Measurements from ENCODE around the gene MOCS1.

DNA sequence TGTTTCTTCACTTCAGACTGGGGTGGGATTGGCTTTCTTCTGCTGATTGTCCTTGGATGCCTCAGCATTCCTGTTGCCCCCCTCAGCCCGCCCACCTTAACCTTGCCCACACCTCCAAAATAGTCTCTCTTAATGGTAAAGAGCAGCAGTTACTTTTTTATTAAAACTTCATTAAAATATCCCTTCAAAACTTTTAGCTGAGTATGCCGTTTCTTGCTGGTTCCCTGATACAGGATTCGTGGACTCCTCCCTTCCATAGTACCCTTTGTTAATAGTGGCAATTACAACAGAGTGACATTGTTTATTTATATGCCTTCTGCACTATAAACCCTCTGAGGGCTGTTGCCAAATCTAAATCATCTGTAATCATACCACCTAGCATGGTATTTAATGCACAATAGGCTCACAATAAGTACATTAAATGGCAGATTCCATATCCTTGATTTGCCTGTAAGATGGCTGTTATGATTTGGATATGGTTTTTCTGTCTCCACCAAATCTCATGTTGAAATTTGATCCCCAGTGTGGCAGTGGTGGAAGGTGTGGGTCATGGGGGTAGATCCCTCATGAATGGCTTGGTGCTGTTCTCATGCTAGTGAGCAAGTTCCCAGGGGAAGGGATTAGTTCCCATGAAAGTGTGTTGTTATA lies 3.5 kb upstream of the MOCS1 start:
- TF ChIP-seq, protein P1, sequence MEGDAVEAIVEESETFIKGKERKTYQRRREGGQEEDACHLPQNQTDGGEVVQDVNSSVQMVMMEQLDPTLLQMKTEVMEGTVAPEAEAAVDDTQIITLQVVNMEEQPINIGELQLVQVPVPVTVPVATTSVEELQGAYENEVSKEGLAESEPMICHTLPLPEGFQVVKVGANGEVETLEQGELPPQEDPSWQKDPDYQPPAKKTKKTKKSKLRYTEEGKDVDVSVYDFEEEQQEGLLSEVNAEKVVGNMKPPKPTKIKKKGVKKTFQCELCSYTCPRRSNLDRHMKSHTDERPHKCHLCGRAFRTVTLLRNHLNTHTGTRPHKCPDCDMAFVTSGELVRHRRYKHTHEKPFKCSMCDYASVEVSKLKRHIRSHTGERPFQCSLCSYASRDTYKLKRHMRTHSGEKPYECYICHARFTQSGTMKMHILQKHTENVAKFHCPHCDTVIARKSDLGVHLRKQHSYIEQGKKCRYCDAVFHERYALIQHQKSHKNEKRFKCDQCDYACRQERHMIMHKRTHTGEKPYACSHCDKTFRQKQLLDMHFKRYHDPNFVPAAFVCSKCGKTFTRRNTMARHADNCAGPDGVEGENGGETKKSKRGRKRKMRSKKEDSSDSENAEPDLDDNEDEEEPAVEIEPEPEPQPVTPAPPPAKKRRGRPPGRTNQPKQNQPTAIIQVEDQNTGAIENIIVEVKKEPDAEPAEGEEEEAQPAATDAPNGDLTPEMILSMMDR (conservative IDR thresholded peaks at IDR 0.05; ENCODE audit: low read depth in 2 of 2): no peak
- TF ChIP-seq EZH2 (IDR thresholded peaks at IDR 0.05; ENCODE audit: low read depth, unreplicated experiment) (no peak), POLR2AphosphoS5 (IDR thresholded peaks at IDR 0.05; ENCODE audit: low read depth) (no peak), JUNB (IDR thresholded peaks at IDR 0.05; ENCODE audit: unreplicated experiment) (no peak), ZNF331 (CRISPR knock-in tag; IDR thresholded peaks at IDR 0.05; ENCODE audit: low read depth) (no peak), NANOG (IDR thresholded peaks at IDR 0.05; ENCODE audit: borderline replicate concordance) (no peak), EZH2phosphoT487 (IDR thresholded peaks at IDR 0.05; ENCODE audit: unreplicated experiment) (no peak), CREB1 (CRISPR knock-in tag; IDR thresholded peaks at IDR 0.05; ENCODE audit: low read depth) (no peak)
- TF ChIP-seq, protein P2, sequence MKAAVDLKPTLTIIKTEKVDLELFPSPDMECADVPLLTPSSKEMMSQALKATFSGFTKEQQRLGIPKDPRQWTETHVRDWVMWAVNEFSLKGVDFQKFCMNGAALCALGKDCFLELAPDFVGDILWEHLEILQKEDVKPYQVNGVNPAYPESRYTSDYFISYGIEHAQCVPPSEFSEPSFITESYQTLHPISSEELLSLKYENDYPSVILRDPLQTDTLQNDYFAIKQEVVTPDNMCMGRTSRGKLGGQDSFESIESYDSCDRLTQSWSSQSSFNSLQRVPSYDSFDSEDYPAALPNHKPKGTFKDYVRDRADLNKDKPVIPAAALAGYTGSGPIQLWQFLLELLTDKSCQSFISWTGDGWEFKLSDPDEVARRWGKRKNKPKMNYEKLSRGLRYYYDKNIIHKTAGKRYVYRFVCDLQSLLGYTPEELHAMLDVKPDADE (IDR thresholded peaks at IDR 0.05): no peak
- TF ChIP-seq, protein P3, sequence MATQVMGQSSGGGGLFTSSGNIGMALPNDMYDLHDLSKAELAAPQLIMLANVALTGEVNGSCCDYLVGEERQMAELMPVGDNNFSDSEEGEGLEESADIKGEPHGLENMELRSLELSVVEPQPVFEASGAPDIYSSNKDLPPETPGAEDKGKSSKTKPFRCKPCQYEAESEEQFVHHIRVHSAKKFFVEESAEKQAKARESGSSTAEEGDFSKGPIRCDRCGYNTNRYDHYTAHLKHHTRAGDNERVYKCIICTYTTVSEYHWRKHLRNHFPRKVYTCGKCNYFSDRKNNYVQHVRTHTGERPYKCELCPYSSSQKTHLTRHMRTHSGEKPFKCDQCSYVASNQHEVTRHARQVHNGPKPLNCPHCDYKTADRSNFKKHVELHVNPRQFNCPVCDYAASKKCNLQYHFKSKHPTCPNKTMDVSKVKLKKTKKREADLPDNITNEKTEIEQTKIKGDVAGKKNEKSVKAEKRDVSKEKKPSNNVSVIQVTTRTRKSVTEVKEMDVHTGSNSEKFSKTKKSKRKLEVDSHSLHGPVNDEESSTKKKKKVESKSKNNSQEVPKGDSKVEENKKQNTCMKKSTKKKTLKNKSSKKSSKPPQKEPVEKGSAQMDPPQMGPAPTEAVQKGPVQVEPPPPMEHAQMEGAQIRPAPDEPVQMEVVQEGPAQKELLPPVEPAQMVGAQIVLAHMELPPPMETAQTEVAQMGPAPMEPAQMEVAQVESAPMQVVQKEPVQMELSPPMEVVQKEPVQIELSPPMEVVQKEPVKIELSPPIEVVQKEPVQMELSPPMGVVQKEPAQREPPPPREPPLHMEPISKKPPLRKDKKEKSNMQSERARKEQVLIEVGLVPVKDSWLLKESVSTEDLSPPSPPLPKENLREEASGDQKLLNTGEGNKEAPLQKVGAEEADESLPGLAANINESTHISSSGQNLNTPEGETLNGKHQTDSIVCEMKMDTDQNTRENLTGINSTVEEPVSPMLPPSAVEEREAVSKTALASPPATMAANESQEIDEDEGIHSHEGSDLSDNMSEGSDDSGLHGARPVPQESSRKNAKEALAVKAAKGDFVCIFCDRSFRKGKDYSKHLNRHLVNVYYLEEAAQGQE (IDR thresholded peaks at IDR 0.05; ENCODE audit: unreplicated experiment): no peak
- TF ChIP-seq, protein P4, sequence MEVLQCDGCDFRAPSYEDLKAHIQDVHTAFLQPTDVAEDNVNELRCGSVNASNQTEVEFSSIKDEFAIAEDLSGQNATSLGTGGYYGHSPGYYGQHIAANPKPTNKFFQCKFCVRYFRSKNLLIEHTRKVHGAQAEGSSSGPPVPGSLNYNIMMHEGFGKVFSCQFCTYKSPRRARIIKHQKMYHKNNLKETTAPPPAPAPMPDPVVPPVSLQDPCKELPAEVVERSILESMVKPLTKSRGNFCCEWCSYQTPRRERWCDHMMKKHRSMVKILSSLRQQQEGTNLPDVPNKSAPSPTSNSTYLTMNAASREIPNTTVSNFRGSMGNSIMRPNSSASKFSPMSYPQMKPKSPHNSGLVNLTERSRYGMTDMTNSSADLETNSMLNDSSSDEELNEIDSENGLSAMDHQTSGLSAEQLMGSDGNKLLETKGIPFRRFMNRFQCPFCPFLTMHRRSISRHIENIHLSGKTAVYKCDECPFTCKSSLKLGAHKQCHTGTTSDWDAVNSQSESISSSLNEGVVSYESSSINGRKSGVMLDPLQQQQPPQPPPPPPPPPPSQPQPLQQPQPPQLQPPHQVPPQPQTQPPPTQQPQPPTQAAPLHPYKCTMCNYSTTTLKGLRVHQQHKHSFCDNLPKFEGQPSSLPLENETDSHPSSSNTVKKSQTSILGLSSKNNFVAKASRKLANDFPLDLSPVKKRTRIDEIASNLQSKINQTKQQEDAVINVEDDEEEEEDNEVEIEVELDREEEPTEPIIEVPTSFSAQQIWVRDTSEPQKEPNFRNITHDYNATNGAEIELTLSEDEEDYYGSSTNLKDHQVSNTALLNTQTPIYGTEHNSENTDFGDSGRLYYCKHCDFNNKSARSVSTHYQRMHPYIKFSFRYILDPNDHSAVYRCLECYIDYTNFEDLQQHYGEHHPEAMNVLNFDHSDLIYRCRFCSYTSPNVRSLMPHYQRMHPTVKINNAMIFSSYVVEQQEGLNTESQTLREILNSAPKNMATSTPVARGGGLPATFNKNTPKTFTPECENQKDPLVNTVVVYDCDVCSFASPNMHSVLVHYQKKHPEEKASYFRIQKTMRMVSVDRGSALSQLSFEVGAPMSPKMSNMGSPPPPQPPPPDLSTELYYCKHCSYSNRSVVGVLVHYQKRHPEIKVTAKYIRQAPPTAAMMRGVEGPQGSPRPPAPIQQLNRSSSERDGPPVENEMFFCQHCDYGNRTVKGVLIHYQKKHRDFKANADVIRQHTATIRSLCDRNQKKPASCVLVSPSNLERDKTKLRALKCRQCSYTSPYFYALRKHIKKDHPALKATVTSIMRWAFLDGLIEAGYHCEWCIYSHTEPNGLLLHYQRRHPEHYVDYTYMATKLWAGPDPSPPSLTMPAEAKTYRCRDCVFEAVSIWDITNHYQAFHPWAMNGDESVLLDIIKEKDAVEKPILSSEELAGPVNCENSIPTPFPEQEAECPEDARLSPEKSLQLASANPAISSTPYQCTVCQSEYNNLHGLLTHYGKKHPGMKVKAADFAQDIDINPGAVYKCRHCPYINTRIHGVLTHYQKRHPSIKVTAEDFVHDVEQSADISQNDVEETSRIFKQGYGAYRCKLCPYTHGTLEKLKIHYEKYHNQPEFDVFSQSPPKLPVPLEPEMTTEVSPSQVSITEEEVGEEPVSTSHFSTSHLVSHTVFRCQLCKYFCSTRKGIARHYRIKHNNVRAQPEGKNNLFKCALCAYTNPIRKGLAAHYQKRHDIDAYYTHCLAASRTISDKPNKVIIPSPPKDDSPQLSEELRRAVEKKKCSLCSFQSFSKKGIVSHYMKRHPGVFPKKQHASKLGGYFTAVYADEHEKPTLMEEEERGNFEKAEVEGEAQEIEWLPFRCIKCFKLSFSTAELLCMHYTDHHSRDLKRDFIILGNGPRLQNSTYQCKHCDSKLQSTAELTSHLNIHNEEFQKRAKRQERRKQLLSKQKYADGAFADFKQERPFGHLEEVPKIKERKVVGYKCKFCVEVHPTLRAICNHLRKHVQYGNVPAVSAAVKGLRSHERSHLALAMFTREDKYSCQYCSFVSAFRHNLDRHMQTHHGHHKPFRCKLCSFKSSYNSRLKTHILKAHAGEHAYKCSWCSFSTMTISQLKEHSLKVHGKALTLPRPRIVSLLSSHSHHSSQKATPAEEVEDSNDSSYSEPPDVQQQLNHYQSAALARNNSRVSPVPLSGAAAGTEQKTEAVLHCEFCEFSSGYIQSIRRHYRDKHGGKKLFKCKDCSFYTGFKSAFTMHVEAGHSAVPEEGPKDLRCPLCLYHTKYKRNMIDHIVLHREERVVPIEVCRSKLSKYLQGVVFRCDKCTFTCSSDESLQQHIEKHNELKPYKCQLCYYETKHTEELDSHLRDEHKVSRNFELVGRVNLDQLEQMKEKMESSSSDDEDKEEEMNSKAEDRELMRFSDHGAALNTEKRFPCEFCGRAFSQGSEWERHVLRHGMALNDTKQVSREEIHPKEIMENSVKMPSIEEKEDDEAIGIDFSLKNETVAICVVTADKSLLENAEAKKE (CRISPR knock-in tag; IDR thresholded peaks at IDR 0.05): no peak
